Measurements from ENCODE around the gene SMCO2.
"Not testable (repeated sequence)": the region's sequence is repeated elsewhere in the genome, so short reads cannot be mapped to it uniquely, and the experiment has no call there.

SMCO2 gene

GRCh38 chr12:27524839-27525753, 78.6 kb downstream of the SMCO2 start:
- no peak for DNase-seq (ENCODE audit: low read depth in 2 of 3, low spot score in 1 of 3)

GRCh38 chr12:27527512-27527911, 81.0 kb downstream of the SMCO2 start:
- no peak for DNase-seq (ENCODE audit: low read depth in 2 of 3, low spot score in 1 of 3)

GRCh38 chr12:27528788-27529187, 82.3 kb downstream of the SMCO2 start:
- no peak for DNase-seq (ENCODE audit: low read depth in 2 of 3, low spot score in 1 of 3)

- no peak for DNase-seq (ENCODE audit: low read depth in 2 of 3, low spot score in 1 of 3)
Observed at GRCh38 chr12:27530157-27530922, 83.8 kb downstream of the SMCO2 start.

- DNase-seq (ENCODE audit: low read depth in 2 of 3, low spot score in 1 of 3) = no peak
Observed at GRCh38 chr12:27531896-27532295, 85.4 kb downstream of the SMCO2 start.

- peak in 1 of 3 donors; percentile 13 for DNase-seq (ENCODE audit: low read depth in 2 of 3, low spot score in 1 of 3)
Observed at GRCh38 chr12:27534060-27534764, 87.7 kb downstream of the SMCO2 start.

- DNase-seq (ENCODE audit: low read depth in 2 of 3, low spot score in 1 of 3) = no peak
Observed at GRCh38 chr12:27534765-27535161, 88.2 kb downstream of the SMCO2 start.

- DNase-seq (ENCODE audit: low read depth in 2 of 3, low spot score in 1 of 3) = no peak
Observed at GRCh38 chr12:27535318-27535717, 88.8 kb downstream of the SMCO2 start.

- DNase-seq (ENCODE audit: low read depth in 2 of 3, low spot score in 1 of 3) = no peak
Observed at GRCh38 chr12:27537855-27538675, 91.5 kb downstream of the SMCO2 start.

- no peak for DNase-seq (ENCODE audit: low read depth in 2 of 3, low spot score in 1 of 3)
Observed at GRCh38 chr12:27539191-27539631, 92.7 kb downstream of the SMCO2 start.

- no peak for DNase-seq (ENCODE audit: low read depth in 2 of 3, low spot score in 1 of 3)
Observed at GRCh38 chr12:27541031-27541719, 94.6 kb downstream of the SMCO2 start.

GRCh38 chr12:27542628-27543027, 96.1 kb downstream of the SMCO2 start:
- no peak for DNase-seq (ENCODE audit: low read depth in 2 of 3, low spot score in 1 of 3)

- DNase-seq (ENCODE audit: low read depth in 2 of 3, low spot score in 1 of 3) = not testable (repeated sequence)
Observed at GRCh38 chr12:27544858-27545257, 98.3 kb downstream of the SMCO2 start.

GRCh38 chr12:27545665-27546064, 99.1 kb downstream of the SMCO2 start:
- no peak for DNase-seq (ENCODE audit: low read depth in 2 of 3, low spot score in 1 of 3)

GRCh38 chr12:27547592-27547991, 101.1 kb downstream of the SMCO2 start:
- DNase-seq (ENCODE audit: low read depth in 2 of 3, low spot score in 1 of 3) = no peak

GRCh38 chr12:27548301-27549199, 102.0 kb downstream of the SMCO2 start:
- no peak for DNase-seq (ENCODE audit: low read depth in 2 of 3, low spot score in 1 of 3)

GRCh38 chr12:27549236-27549800, 102.8 kb downstream of the SMCO2 start:
- no peak for DNase-seq (ENCODE audit: low read depth in 2 of 3, low spot score in 1 of 3)

- no peak for DNase-seq (ENCODE audit: low read depth in 2 of 3, low spot score in 1 of 3)
Observed at GRCh38 chr12:27549801-27550652, 103.5 kb downstream of the SMCO2 start.
